A172 (cell line): ENCODE measurements around the gene RFC2. TPM values are rescaled to one million over a fixed set of nuclear protein-coding genes. Genes with fewer than 3 reads are reported as not detected.
A peak's percentile ranks its signal among the peaks of the same experiment; 100 is the strongest.
"Not testable (repeated sequence)": the region's sequence is repeated elsewhere in the genome, so short reads cannot be mapped to it uniquely, and the experiment has no call there.

Source experiments
- DNase-seq: peaks from one replicate; pipeline ENCODE4 v3.0.0-alpha.2; 2015; ENCODE audit warnings: low spot score
- total RNA-seq: library from RNA; depleted of rRNA; stranded (reverse); fragments of >200 nt; shearing (Covaris generic); gene quantifications from 2 replicates; pipeline ENCODE4 v1.2.3, GENCODE V29; 2014

The RFC2 gene
- total RNA-seq, 1 experiment from 2014 or later = 99.1 TPM

DNA sequence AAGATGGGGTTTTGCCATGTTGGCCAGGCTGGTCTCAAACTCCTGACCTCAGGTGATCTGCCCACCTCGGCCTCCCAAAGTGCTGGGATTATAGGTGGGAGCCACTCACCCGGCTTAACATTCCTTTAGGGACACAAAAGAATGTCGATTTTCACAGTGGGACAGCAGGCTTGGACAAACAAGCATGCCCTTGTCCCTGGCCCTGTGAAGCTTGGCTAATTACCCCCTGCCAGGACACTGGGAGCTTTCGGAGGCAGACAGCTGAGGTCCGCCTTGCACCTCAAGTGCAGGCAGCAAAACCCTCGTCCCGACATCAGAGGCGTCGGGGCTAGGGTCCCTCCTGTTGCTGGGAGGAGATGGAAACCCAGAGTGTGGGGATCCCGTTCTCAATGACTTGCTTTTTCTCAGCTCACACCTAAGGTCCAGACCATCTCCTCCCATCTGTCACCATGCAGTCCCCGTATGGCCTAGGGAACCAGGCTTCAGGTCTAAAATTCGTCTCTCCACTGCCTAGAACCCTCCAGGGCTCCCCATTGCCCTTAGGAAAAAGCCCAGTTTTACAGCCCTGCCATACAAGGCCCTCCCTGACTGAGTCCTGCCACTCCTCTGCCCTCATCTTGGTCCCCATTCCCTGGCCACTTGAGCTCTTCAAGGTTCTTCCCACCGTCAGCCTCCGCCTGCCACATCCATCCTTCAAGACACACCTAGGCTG, 28.7 kb upstream of the RFC2 start:
- DNase-seq = no peak

DNA sequence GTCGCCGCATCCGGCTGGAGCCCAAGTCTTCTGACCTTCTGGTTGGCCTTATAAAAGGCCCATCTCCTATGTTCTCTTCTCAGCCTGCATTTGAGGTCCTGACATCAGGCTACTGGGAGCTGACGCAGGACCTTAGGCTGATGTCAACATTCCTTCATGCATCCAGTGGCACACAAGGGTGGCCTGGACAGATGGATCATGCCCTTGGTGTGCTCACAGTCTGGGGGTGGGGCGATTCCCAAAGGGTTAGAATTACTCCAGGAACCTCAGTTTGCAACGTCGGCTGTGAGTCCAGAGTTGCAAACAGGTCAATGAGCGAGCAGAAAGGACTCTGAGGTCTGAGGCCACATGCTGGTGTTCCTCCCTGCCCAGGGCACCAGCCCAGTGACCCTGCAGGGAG, 26.8 kb upstream of the RFC2 start:
- DNase-seq = no peak

DNA sequence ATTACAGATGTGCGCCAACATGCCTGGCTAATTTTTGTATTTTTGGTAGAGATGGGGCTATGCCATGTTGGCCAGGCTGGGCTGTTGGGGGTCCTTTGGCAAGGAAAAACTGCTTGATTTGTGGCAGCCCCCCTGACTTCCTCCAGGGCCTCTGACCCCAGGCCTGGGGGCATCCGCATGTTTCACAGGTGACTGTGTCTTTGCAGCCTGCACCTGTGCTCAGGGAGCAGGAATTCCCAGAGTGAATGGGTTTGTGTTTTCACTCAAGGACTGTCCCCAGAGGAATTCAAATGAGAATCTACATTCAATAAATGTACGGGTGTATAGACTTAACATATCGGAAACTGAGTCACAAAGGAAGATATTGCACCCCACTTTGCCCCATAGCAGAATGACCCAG, 23.4 kb upstream of the RFC2 start:
- no peak for DNase-seq

DNA sequence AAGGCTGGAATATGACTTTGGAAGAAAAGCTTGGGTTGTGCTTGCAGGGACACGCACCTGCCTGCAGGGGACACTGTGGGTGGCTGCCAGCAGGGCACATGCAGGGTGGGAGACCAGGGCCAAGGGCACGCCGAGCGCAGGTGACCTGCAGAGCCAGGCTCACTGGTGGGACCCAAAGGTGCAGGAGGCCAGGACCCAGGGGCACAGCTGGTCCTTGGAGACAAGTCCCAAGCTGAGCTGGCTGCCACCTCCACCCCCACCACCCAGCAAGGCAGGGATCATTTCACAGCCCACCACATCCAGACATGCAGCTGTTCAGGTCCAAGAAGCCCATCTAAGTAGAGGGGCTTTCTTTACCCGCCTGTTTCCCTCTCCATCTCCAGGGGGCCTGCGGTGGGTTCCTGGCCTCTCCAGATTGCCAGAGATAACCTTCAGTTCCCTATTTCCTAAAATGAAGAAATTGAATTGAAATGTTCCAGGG, 21.2 kb upstream of the RFC2 start:
- DNase-seq = no peak

DNA sequence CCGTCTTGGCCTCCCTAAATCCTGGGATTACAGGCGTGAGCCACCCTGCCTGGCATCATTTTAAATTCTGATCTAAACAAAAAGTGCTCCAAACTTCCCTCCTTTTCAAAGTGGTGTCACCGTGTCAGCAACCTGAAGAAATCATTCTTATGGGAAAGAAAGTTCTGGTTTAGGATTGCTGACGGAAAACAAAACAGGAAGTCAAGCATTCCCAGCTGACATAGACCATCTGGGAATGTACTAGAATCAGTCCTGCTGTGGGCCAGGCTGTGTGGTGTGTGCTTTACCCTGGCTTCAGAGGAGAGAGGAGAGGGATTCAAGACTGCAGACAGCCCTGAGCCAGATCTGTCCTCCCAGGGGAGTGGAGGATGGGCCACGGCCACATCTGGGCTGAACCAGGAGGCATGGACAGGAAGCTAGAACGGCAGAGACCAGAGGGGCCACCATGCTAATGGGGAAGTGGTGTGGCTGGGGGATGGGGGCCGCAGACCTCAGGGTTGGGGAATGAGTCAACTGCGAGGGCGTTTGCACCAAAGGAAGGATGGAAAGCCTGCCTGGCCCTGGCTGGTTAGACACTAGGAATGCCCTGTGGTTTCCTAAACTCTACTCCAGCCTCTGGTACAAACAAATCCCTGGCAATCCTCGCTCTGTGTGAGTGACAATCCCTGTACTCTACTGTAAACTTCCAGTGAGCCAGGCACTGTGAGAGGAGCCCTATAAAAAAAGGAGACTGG, 18.3 kb upstream of the RFC2 start:
- DNase-seq = peak; percentile 98

DNA sequence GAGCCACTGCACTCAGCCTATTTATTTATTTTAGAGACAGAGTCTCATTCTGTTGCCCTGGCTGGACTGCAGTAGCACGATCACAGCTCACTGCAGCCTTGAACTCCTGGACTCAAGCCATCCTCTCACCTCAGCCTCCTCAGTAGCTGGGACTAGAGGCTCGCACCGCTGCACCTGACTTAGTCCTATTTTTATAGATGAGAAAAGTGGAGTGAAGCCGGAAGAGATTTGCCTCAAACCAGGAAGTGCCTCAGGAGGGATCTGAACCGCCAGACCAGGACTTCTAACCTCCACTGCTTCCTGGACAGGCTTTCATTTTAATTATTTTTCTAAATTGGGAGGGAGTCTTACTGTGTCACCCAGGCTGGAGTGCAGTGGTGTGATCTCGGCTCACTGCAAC, 17.5 kb upstream of the RFC2 start:
- no peak for DNase-seq

DNA sequence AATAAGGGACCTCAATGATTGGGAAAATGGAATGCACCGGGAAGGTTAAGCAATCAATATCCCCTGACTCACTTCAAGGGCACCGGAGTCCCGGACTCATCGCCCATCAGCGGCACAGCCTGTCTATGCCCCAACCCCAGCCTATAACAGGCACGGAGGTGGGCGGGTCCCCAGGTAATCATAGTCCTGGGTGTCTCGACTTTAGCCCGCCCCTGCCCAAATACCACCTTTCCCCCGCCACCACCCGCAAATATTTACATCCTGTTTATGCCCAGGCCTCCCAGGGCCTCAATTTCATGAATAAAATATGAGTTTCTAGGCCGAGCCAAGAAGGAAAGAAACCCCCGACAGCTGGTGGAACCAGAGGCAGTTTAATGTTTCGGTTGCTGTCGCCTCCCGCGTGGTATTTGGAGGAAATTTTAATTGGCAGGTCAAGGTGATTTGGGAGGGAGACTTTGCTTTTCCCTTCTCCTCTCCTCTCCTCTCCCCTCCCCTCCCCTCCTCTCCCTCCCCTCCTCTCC, 15.6 kb upstream of the RFC2 start:
- peak; percentile 71 for DNase-seq

DNA sequence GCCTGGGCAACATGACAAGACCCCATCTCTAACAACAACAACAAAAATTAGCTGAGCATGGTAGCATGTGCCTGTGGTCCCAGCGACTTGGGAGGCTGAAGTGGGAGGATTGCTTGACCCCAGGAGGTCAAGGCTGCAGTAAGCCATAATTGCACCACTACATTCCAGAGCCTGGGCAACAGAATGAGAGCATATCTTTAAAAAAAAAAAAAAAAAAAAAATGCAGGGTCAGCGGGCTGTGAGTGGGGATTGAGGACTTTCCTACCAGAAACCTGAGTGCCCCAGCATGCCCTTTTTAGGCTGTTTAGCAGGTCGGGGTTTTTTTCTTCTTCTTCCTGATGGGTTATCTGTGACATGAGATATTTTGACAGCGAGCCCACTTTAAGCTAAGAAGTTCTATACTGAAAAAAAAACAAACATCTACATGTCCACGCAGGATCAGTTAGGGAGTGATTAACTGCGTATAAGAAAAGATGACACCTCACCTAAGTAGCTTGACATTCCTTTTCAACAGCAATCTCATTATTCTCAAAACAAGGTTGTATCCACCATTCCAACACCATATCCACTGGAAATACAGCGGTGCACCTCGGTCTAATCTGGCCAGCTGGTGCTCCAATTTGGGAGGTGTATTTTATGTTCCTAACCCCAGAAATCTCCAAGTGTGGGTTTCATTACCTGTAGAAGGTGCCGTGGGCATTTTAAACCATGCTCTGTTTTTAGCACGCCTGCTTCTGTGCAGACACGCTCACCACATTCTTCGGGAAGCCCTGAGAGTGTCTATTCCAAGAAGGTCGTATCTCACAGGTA, 13.8 kb upstream of the RFC2 start:
- no peak for DNase-seq

DNA sequence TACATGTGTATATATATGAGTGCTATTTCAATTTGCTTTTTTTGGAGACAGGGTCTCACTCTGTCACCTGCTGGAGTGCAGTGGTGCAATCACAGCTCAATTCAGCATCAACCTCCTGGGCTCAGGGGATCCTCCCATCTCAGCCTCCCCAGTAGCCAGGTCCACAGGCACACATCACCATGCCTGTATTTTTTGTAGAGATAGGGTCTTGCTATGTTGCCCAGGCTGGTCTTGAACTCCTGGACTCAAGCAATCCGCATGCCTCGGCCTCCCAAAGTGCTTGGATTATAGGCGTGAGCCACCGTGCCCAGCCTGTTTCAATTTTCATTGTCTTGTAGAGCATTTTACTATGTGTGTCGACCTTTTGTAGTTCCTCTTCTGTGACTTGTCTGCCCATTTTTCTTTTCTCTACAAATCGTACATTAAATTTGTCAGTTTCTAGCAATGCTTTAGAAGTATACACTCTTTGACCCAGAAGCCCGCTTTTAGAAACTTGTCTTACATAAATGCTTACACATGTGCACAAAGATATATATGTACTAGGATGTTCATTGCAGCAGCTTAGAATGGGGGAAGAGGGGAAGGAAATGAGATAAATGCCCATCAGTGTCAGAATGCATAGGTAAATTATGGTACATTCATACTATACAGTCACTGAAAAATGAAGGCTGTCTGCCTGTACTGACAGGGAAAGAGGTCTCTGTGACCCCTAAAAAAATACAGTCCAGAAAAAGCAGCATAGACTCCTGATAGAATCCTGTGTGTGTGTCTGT, 12.2 kb upstream of the RFC2 start:
- no peak for DNase-seq

DNA sequence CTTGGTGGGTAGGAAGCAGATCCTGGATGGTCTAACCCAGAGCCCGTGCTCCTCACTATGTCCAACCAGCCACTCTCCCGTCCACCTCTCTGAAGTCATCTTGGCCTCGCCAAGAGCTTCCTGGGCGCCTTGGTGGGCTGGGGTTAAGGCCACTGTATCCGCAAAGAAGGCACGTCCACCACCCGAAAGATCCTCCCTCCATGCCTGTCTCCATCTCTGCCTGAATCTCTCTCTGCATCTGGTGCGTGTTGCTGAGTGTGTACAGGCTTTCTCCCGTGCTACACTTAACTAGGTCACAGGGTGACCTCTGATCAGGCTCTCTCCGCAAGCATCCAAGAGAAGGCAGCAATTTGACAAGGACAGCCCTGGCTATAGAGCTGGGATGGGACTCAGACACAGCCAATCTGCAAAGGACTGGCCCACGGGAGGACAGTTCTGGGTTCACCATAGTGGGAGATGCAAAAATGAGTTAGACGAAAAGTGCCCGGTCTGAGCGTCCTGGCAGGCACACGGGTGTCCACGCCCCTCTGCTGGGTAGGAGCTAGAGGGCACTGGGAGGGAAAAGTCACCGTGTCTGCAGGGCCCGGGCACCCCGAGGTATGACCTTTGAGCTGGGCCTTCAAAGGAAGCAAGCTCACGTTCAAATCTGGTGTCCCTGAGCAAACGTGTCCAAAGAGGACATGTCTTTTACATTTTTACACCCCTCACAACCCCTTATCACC, 9.4 kb upstream of the RFC2 start:
- DNase-seq = no peak

DNA sequence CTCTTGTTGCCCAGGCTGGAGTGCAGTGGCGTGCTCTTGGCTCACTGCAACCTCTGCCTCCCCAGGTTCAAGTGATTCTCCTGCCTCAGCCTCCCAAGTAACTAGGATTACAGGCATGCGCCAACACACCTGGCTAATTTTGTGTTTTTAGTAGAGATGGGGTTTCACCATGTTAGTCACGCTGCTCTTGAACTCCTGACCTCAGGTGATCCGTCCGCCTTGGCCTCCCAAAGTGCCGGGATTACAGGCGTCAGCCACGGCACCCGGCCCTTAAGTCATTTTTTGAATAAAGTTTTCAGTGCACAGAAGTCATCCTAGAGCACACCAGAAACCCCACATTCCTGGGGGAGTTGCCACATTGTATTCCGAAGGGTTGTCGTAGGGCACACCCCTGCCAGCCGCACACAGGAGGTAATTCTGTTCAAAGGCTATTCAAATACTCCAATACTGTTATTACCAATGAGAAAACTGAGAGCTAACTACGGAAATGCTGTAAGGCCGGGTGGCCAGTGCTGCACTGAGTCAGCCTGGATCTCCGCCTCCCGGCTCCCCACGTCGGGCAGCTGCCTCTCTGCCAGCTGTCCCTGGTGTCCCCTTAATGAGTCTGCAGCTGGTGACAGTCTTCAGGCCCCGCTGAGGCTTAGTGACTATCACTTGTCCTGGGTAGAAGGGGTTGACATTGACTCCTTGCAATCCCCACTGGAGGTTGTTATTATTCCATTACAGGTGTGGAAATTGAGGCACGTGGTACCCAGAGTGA, 8.6 kb upstream of the RFC2 start:
- DNase-seq = no peak

DNA sequence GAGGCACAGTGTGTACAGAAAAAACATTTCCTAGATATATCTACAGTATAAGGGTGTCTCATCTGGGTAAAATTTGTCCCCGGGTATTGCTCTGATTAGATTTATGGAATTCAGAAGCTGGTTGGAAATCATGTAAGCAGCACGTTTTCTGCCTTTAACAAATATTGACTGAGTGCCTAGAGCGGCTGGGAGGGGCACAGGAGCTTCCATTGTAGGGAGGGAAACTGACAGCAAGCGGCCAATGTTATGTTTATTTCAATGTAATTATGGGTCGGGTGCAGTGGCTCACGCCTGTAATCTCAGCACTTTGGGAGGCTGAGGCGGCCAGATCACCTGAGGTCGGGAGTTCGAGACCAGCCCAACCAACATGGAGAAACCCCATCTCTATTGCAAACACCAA, 4.4 kb upstream of the RFC2 start:
- DNase-seq = no peak

DNA sequence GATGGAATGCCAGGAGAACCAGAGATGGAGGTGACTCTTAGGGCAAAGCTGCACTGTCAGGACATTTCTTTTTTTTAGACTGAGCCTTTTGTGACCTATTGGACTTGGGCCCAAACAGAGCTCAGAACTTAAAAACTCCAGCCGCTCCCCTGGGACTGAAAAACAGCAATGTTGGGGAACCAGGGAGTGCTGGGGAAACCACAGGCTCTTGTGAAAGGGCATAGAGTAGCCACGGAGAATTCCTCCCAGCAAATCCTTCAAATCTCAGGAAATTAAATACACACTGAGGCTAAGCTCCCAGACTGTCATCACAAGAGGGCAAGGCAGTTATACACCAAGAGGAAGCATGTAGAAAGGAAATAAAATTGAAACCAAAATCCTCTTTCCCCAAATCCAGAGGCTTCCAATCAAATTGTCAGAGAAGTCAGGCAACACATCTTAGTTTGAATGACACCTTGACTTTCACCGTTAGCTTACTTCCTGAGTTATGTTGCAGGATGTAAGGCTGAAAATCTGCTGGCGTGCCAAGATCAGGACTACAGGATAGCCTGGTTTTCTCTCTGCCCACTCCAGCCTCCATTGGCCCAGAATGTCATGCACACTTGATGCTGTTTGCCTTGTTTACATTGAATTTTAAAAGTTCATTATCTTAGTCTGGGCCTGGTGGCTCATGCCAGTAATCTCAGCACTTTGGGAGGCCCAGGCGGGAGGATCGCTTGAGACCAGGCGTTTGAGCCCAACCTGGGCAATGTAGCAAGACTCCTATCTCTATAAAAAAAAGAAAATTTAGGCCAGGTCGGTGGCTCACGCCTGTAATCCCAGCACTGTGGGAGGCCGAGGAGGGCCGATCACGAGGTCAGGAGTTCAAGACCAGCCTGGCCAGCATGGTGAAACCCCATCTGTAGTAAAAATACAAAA, 2.6 kb upstream of the RFC2 start:
- DNase-seq = peak; percentile 42

DNA sequence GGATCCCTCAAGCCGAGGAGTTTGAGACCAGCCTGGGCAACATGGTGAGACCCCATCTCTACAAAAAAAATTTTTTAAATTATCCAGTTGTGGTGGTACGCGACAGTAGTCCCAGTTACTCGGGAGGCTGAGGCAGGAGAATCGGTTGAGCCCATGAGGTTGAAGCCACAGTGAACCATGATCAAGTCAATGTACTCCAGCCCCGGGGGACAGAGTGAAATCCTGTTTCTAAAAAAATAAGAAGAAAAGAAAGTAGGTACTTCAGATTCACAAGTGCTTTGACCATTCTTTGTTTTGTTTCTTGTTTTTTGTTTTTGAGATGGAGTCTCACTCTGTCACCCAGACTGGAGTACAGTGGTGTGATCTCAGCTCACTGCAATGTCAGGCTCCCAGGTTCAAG, 1.3 kb upstream of the RFC2 start:
- not testable (repeated sequence) for DNase-seq

DNA sequence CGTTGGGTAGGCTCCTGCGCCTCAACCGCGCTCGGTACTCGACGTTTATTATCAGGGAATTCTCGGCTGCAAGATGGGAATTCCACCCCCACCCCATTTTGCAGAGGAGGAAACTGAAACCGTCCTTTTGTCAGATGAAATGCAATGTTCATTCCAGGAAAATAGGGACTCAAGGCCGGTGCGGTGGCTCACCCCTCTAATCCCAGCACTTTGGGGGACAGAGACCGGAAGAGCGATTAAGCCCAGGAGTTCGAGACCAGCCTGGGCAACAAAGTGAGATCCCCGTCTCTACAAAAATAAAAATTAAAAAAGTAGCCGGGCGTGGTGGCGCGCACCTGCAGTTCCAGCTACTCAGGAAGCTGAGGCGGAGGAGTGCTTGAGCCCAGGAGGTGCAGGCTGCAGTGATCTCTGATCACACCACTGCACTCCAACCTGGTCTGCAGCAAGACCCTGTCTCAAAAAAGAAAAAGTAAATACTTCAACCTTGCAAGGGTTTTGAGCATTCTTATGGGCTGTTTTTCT, 720 bp upstream of the RFC2 start:
- no peak for DNase-seq

DNA sequence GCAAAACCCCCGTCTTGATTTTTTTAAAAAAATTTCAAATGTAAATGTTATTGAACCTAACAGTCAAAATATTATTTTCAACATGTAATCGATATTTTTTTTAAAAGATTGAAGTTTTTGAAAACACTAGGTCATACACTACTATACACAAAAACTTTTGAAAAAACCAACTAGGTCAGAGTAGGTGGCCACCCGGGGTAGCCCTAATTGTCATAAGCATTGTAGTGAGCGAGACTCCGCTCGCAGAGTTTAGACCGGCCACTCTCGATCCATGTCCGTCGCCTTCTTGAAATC, 417 bp downstream of the RFC2 start:
- DNase-seq = peak; percentile 34

DNA sequence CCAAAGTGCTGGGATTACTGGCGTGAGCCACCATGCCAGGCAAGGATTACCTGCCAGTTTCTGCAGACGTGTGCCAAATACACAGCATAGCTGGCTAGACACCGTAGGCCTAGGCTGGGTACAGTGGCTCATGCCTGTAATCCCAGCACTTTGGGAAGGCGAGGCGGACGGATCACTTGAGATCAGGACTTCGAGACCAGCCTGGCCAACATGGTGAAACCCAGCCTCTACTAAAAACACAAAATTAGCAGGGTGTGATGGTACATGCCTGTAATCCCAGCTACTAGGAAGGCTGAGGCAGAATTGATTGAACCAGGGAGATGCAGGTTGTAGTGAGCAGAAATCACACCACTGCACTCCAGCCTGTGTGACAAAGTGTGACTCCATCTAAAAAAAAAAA, 868 bp downstream of the RFC2 start:
- DNase-seq = no peak

DNA sequence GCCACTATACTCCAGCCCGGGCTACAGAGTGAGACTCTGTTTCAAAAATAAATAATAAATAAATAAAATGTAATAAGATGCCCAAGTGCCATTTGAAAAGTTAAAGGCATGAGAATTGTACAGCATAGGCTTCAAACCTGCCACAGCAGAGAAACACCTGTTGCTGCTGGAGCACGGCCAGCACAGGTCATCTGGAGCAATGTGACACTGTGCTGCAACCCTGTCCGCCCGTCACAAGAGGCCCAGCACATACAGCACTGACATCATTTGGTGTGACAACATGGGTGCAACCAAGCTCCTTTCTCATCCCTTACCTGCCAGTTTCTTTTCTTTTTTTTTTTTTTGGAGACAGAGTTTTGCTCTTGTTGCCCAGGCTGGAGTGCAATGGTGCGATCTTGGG, 1.3 kb downstream of the RFC2 start:
- no peak for DNase-seq

DNA sequence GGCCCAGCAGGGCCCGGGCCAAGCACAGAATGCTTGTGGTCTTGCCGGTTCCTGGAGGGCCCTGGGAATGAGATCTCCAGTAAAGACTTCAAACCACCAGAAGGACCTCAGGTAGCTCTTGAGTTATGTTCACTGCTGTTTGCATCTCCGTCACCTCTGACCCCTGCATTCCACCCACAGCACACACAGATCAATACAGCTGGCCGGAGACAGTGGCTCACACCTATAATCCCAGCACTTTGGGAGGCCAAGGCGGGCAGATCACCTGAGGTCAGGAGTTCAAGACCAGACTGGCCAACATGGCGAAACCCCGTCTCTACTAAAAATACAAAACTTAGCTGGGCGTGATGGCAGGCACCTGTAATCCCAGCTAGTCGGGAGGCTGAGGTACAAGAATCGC, 5.1 kb downstream of the RFC2 start:
- not testable (repeated sequence) for DNase-seq
